Kidney (tissue), 14 donors: ENCODE results near the gene FPGS. TPM values are rescaled to one million over a fixed set of nuclear protein-coding genes. Genes with fewer than 3 reads are reported as not detected.

Source experiments
- DNase-seq, 5 donors: peaks; one replicate each; pipeline ENCODE4 v3.0.0-alpha.2; 2013 to 2020
- FAIRE-seq: peaks from 2 replicates; lab custom pipeline; 2012; peaks lifted over from hg19 to GRCh38; lab: Jason Lieb, UNC
- H3K27ac ChIP-seq, 2 donors: one replicate each; pipeline ENCODE4 v1.7.0; 2013; ENCODE audit warnings: low read depth in 2 of 2, low read length in 2 of 2, inconsistent platforms in 1 of 2
- H3K27me3 ChIP-seq: one replicate; pipeline ENCODE4 v1.7.1; 2013; ENCODE audit warnings: low read length, inconsistent platforms; ENCODE audit not compliant: control insufficient read depth, insufficient read depth
- H3K36me3 ChIP-seq, 3 donors: one replicate each; pipeline versions ENCODE4 v1.7.0 to v1.7.1; 2013; ENCODE audit warnings: low read length in 3 of 3, control low read depth in 1 of 3, inconsistent platforms in 1 of 3; ENCODE audit not compliant: insufficient read depth in 3 of 3, control insufficient read depth in 2 of 3
- H3K4me1 ChIP-seq, 3 donors: one replicate each; pipeline versions ENCODE4 v1.7.0 to v1.7.1; 2013; ENCODE audit warnings: low read length in 3 of 3, inconsistent platforms in 1 of 3, low read depth in 1 of 3; ENCODE audit not compliant: control insufficient read depth in 2 of 3, insufficient read depth in 2 of 3
- H3K4me3 ChIP-seq, 3 donors: one replicate each; pipeline versions ENCODE4 v1.7.0 to v1.8.1; 2013; ENCODE audit warnings: low read length in 3 of 3, control low read depth in 1 of 3, inconsistent platforms in 1 of 3
- H3K9ac ChIP-seq, 3 donors: one replicate each; pipeline versions ENCODE4 v1.7.0 to v1.7.1; 2013; ENCODE audit warnings: low read length in 3 of 3, control low read depth in 1 of 3, inconsistent platforms in 1 of 3
- H3K9me3 ChIP-seq, 3 donors: one replicate each; pipeline versions ENCODE4 v1.7.0 to v1.7.1; 2013; ENCODE audit warnings: low read length in 3 of 3, control low read depth in 1 of 3, inconsistent platforms in 1 of 3; ENCODE audit not compliant: control insufficient read depth in 2 of 3, insufficient read depth in 1 of 3
- CTCF ChIP-seq: IDR thresholded peaks from 3 replicates; pipeline ENCODE4 v1.5.1; 2012; ENCODE audit warnings: mild to moderate bottlenecking, moderate library complexity, borderline replicate concordance; ENCODE audit not compliant: insufficient read depth; ENCODE audit errors: extremely low read depth
- intact Hi-C: fragments of 100-400 bp; cut with DNase I; formaldehyde crosslinking; loops from one replicate; pipeline ENCODE4 v1.11.1; 2022
- polyA plus RNA-seq: library from polyadenylated mRNA; stranded (reverse); fragments of 350-450 nt; fragmentation: Illumina TruSeq; extraction: RNeasy Lipid Tissue Mini Kit (QIAGEN cat#74804); gene quantifications from one replicate; pipeline ENCODE4 v1.2.3, GENCODE V29; 2014; ENCODE audit warnings: low read depth, low replicate concordance; ENCODE audit not compliant: insufficient read depth
- total RNA-seq: library from RNA; stranded (reverse); fragmentation: NEBNext Ultra II Directional; extraction: Animal tissue kit (Norgen Biotek cat#: 25700); gene quantifications from one replicate; pipeline ENCODE4 v1.2.1, GENCODE V29; 2021
- donor health status: control.
- donor health status: control.
- donor health status: control.
- donor health status: control.
- donor health status: control.
- donor health status: DM: yes; HTN: yes; CAD: no.
- donor health status: Normal renal cell carcinoma (clear cell type).

Gene FPGS
- total and polyA plus RNA-seq, 2 donors from 2014 or later, result 44.0 to 77.2 TPM

DNA sequence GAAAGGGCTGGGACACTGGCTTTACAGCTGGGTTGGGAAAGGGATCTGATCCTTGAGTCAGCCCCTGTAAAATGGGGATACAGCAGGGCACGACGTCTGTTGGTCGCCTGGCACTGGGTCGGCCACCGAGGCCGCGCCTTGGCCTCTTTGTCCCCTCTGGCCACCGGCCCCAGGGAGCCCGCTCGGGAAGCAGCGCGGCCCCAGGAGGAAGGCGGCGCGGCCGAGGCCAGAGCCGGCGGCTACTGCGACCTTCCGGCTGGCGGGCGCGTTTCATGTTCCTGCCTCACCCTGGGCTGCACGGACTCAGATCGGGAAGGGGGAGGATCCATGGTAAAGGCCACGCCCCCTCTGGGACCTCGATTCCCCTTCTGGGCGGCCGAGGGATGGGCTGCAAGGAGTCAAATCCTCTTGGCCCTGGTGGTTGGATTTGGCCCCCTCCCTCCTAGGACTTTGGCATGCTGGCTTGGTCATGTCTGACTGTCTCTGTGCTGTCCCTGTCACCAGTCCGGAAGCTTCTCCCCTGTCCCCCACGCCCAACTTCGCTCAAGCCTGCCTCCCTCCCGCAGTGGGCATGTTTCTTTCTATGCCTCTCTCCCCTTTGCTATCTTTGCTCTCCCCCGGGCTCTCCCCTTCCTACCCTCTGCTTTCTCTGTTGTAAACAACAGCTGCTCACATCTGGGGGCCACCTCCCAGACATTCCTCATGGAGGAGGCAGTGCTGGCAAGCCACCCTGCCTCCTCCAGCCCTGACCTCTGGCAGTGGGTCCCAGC is 25.8 kb downstream of the FPGS start:
- Histone ChIP-seq H3K4me3 (no peak overlapping the region), H3K9ac (peak overlapping the region in 1 of 3 donors; percentile 52), H3K27ac (peak overlapping the region; percentile 53 to 70), H3K36me3 (peaks cover 0 to 20% (median 10%) of the 10 kb centered on the region in 3 donors), H3K4me1 (peaks cover 0 to 29% (median 8%) of the 10 kb centered on the region in 3 donors), H3K9me3 (no peaks in the 10 kb centered on the region), H3K27me3 (no peaks in the 10 kb centered on the region)
- FAIRE-seq (no peak), DNase-seq (peak; percentile 89 to 97 (median 94))
- no peak for TF ChIP-seq CTCF
- intact Hi-C loops, result no loop called here

DNA sequence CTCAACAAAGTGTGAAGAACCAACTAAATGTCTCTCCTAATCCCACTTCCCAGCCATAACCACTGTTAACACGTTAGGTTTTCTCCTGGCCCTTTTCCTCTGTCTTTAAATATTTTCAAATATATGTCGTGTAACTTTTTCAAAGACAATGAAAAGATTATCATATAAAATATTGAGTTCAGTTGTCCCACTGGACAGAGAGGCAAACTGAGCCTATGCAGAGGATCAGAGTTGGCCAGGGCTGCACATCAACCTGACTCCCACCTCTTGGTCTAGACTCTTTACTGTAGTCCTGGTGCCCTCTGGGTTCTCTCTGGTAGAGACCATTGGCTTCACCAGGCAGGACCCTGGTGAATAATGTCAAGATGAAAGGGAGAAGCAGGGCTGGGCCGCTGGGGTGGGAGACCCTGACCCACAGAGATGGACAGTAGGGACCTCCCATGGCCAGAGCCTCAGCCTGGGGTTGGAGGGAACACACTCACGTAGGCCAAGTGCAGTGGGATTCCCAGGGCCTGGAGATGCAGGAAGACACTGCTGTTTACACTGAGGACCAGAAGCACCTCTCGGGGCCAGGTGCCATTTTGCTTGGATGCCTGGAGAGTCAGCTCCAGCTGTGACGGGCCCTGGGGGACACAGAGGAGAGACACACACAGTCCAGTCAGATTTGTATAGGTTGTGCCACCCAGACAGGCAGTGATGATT is 26.7 kb downstream of the FPGS start:
- peak overlapping the region; percentile 26 to 80 for H3K27ac ChIP-seq
- no peak for TF ChIP-seq CTCF
- no peaks in the 10 kb centered on the region for H3K9me3 ChIP-seq
- DNase-seq, result peak in 1 of 5 donors; percentile 37
- H3K4me3 ChIP-seq, result no peak overlapping the region
- peaks cover 0 to 14% (median 6%) of the 10 kb centered on the region in 3 donors for H3K36me3 ChIP-seq
- no peak overlapping the region for H3K9ac ChIP-seq
- no peak for FAIRE-seq
- H3K4me1 ChIP-seq, result peaks cover 0 to 29% (median 8%) of the 10 kb centered on the region in 3 donors
- H3K27me3 ChIP-seq, result no peaks in the 10 kb centered on the region
- intact Hi-C loops, result no loop called here

- Histone ChIP-seq H3K36me3 (peaks cover 0 to 3% (median 3%) of the 10 kb centered on the region in 3 donors), H3K4me3 (no peak overlapping the region), H3K4me1 (peaks cover 0 to 37% (median 3%) of the 10 kb centered on the region in 3 donors), H3K9ac (no peak overlapping the region), H3K9me3 (no peaks in the 10 kb centered on the region), H3K27me3 (no peaks in the 10 kb centered on the region), H3K27ac (peak overlapping the region in 1 of 2 donors; percentile 49)
- no peak for TF ChIP-seq CTCF
- FAIRE-seq (no peak), DNase-seq (no peak)
- intact Hi-C loops, result no loop called here
Observed at GRCh38 chr9:127832248-127832647, 29.6 kb downstream of the FPGS start.
